ENCODE measurements around the gene DUSP28.

- TF ChIP-seq POLR2AphosphoS5 (IDR thresholded peaks at IDR 0.05; ENCODE audit: low read depth, low read length) (no peak), TAF1 (IDR thresholded peaks at IDR 0.05; ENCODE audit: low read depth, low read length) (no peak), POLR2A (IDR thresholded peaks at IDR 0.05; ENCODE audit: low read depth, low read length) (no peak), SPI1 (IDR thresholded peaks at IDR 0.05; ENCODE audit: low read depth, low read length) (no peak)
These were observed 28.5 kb downstream of the DUSP28 start for GRCh38 chr2:240588669-240589068.

Data from GM12891 (cell line).